Right atrium auricular region (tissue), 2 donors: ENCODE data around the gene RAB3A. TPM values are rescaled to one million over a fixed set of nuclear protein-coding genes. Genes with fewer than 3 reads are reported as not detected.

ENCODE experiments used
- DNase-seq: peaks from one replicate; pipeline ENCODE4 v3.0.0-alpha.2; 2019; ENCODE audit warnings: low spot score
- H3K27ac ChIP-seq, 2 donors: fragments of 200-600 bp; sonication (generic); 1 replicate in 1 of 2; 2 replicates in 1 of 2; pipeline ENCODE4 v1.5.1; 2016 to 2019
- H3K27me3 ChIP-seq, 2 donors: fragments of 200-600 bp; sonication (generic); one replicate each; pipeline versions ENCODE4 v1.5.1 to v1.6.0; 2017 to 2019
- H3K36me3 ChIP-seq: fragments of 200-600 bp; sonication (generic); one replicate; pipeline ENCODE4 v1.5.1; 2016
- H3K4me1 ChIP-seq, 2 donors: fragments of 200-600 bp; sonication (generic); one replicate each; pipeline versions ENCODE4 v1.5.1 to v1.6.0; 2017 to 2019
- H3K4me3 ChIP-seq, 2 donors: fragments of 200-600 bp; sonication (generic); 1 replicate in 1 of 2; 2 replicates in 1 of 2; pipeline ENCODE4 v1.5.1; 2017 to 2019; ENCODE audit warnings: mild to moderate bottlenecking in 1 of 2, moderate library complexity in 1 of 2
- H3K9me3 ChIP-seq, 2 donors: fragments of 200-600 bp; sonication (generic); one replicate each; pipeline ENCODE4 v1.5.1; 2019
- CTCF ChIP-seq, 2 donors: fragments of 200-600 bp; sonication (generic); IDR thresholded peaks; one replicate each; pipeline ENCODE4 v1.5.1; 2019; ENCODE audit warnings: antibody characterized with exemption in 2 of 2
- total RNA-seq, 2 donors: library from RNA; depleted of rRNA; stranded (reverse); fragments of >200 nt; gene quantifications; one replicate each; pipeline ENCODE4 v1.1.0, GENCODE V29; 2016

Gene RAB3A
- total RNA-seq: 10 to 100 TPM in 1 of 2 donors, 1 to 10 TPM in 1; 8.6 to 27.0 TPM

- no peak for TF ChIP-seq CTCF (IDR thresholded peaks at IDR 0.05)
- Histone ChIP-seq H3K36me3 (peaks cover 12% of the 10 kb centered on the region), H3K4me1 (peaks cover 0 to 28% of the 10 kb centered on the region in 2 donors), H3K27me3 (no peaks in the 10 kb centered on the region), H3K27ac (peak within 1 kb of the TSS; percentile 100), H3K4me3 (peak within 1 kb of the TSS; percentile 74 to 85), H3K9me3 (no peaks in the 10 kb centered on the region)
- DNase-seq: peak; percentile 100
Measured at GRCh38 chr19:18203863-18204393, at the start of gene RAB3A. RAB3A (minus strand) TSS chr19:18204042; CDS start chr19:18202740, 1,302 bp downstream.

- no peaks in the 10 kb centered on the region for H3K36me3 ChIP-seq
- H3K27me3 ChIP-seq: no peaks in the 10 kb centered on the region
- H3K4me1 ChIP-seq: peaks cover 0 to 1% of the 10 kb centered on the region in 2 donors
- TF ChIP-seq CTCF (IDR thresholded peaks at IDR 0.05): no peak
- H3K9me3 ChIP-seq: peaks cover 0 to 3% of the 10 kb centered on the region in 2 donors
- no peak overlapping the region for H3K4me3 ChIP-seq
- H3K27ac ChIP-seq: no peak overlapping the region
- no peak for DNase-seq
Measured at GRCh38 chr19:18253130-18253529, 49.3 kb upstream of the RAB3A start.

- H3K27me3 ChIP-seq: no peaks in the 10 kb centered on the region
- peaks cover 0 to 6% of the 10 kb centered on the region in 2 donors for H3K4me1 ChIP-seq
- no peak for DNase-seq
- no peak overlapping the region for H3K27ac ChIP-seq
- H3K9me3 ChIP-seq: peaks cover 0 to 3% of the 10 kb centered on the region in 2 donors
- TF ChIP-seq CTCF (IDR thresholded peaks at IDR 0.05): no peak
- H3K4me3 ChIP-seq: no peak overlapping the region
- no peaks in the 10 kb centered on the region for H3K36me3 ChIP-seq
Measured at GRCh38 chr19:18252370-18252717, 48.5 kb upstream of the RAB3A start.

GRCh38 chr19:18251587-18252369 is 47.9 kb upstream of the RAB3A start:
- peaks cover 0 to 3% of the 10 kb centered on the region in 2 donors for H3K9me3 ChIP-seq
- no peak overlapping the region for H3K27ac ChIP-seq
- no peaks in the 10 kb centered on the region for H3K27me3 ChIP-seq
- TF ChIP-seq CTCF (IDR thresholded peaks at IDR 0.05): peak; percentile 95
- no peaks in the 10 kb centered on the region for H3K36me3 ChIP-seq
- H3K4me3 ChIP-seq: no peak overlapping the region
- peaks cover 0 to 6% of the 10 kb centered on the region in 2 donors for H3K4me1 ChIP-seq
- peak; percentile 87 for DNase-seq

- no peak for TF ChIP-seq CTCF (IDR thresholded peaks at IDR 0.05)
- Histone ChIP-seq H3K27ac (no peak overlapping the region), H3K36me3 (no peaks in the 10 kb centered on the region), H3K4me3 (no peak overlapping the region), H3K4me1 (peaks cover 0 to 6% of the 10 kb centered on the region in 2 donors), H3K9me3 (peaks cover 0 to 3% of the 10 kb centered on the region in 2 donors), H3K27me3 (no peaks in the 10 kb centered on the region)
- no peak for DNase-seq
Measured at GRCh38 chr19:18249834-18250233, 46.0 kb upstream of the RAB3A start.
